AG09309 (cell line): Measurements from ENCODE around the gene NXNL2.

Experiments
- DNase-seq: peaks from one replicate; pipeline ENCODE4 v3.0.0-alpha.2; 2010; ENCODE audit warnings: low read depth
- H3K4me3 ChIP-seq: 2 replicates; pipeline ENCODE4 v1.5.1; 2011; ENCODE audit warnings: mild to moderate bottlenecking, low read depth, low read length, moderate library complexity; ENCODE audit not compliant: control insufficient read depth
- TF ChIP-seq, protein P1 (sequence below): IDR thresholded peaks from 2 replicates; pipeline ENCODE4 v1.5.1; 2011; ENCODE audit warnings: mild to moderate bottlenecking, low read depth, low read length, inconsistent platforms; ENCODE audit not compliant: insufficient read depth, control insufficient read depth; ENCODE audit errors: missing control alignments

NXNL2 gene

GRCh38 chr9:88502552-88503034 lies 32.4 kb upstream of the NXNL2 start:
- DNase-seq = no peak
- H3K4me3 ChIP-seq = no peak overlapping the region
- TF ChIP-seq, protein P1, sequence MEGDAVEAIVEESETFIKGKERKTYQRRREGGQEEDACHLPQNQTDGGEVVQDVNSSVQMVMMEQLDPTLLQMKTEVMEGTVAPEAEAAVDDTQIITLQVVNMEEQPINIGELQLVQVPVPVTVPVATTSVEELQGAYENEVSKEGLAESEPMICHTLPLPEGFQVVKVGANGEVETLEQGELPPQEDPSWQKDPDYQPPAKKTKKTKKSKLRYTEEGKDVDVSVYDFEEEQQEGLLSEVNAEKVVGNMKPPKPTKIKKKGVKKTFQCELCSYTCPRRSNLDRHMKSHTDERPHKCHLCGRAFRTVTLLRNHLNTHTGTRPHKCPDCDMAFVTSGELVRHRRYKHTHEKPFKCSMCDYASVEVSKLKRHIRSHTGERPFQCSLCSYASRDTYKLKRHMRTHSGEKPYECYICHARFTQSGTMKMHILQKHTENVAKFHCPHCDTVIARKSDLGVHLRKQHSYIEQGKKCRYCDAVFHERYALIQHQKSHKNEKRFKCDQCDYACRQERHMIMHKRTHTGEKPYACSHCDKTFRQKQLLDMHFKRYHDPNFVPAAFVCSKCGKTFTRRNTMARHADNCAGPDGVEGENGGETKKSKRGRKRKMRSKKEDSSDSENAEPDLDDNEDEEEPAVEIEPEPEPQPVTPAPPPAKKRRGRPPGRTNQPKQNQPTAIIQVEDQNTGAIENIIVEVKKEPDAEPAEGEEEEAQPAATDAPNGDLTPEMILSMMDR = no peak

- no peak overlapping the region for H3K4me3 ChIP-seq
- DNase-seq = no peak
- TF ChIP-seq, protein P1 = no peak
Observed at GRCh38 chr9:88503081-88503844, 31.7 kb upstream of the NXNL2 start.

DNA sequence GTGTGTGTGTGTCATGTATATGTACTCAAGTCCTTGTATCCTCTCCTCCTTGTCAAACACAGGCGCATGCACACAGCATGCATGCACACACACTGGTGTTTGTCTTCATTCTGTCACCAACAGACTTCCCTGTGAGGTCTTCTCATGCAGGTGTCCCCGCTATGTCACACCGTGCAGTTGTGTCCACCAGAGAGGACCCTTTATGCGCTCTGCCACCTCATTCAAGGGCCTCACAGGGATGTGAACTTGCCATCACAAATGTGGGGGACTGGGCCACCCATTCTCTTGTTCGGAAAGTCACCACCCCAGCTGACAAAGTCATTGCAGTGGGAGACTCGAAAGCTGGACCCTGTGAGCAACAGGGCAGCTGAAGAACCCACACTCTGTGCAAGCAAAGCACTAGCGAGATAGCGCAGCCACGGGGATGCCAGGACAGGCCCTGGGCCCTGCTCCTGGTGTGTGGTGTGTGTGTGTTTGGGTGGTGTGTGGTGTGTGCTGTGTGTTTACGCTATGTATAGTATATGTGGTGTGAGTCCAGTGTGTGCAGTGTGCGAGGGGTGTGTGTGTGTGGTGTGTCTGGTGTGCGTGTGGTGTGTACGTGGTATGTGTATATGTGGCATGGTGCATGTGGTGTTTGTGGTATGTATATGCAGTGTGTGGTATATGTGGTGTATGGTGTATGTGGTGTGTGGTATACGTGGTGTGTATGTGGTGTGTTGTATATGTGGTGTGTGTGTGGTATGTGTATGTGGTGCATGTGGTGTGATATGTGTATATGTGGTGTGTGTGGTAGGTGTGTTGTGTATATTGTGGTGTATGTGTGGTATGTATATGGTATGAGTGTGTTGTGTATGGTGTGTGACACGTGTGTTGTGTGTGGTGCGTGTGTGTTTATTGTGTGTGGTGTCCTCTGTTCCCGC lies 30.9 kb upstream of the NXNL2 start:
- no peak overlapping the region for H3K4me3 ChIP-seq
- DNase-seq = no peak
- TF ChIP-seq, protein P1 = no peak

DNA sequence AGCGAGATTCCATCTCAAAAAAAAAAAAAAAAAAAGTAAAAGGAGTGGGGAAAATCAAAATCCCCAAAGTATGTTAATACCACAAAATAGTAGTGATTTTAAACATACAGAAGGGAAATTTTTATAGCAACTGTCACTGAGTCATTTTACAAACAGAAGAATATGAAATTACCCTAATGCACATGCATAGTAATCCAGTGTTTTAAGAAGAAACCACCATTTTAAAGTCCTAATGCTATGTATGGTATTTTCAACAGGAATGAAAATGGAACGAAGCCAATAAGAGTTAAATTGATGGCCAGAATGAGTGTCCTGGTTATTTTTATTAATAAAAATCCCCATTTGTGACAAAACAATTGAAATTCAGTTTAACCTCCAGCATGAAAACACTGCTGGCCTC lies 26.7 kb upstream of the NXNL2 start:
- DNase-seq = no peak
- TF ChIP-seq, protein P1 = no peak
- H3K4me3 ChIP-seq = no peak overlapping the region

- TF ChIP-seq, protein P1 = no peak
- H3K4me3 ChIP-seq = no peak overlapping the region
- DNase-seq = no peak
Observed at GRCh38 chr9:88511906-88512305, 23.1 kb upstream of the NXNL2 start.

GRCh38 chr9:88514247-88514646 lies 20.7 kb upstream of the NXNL2 start:
- no peak overlapping the region for H3K4me3 ChIP-seq
- TF ChIP-seq, protein P1 = no peak
- no peak for DNase-seq
